Endodermal cell (in vitro differentiated cells): ENCODE measurements around the gene DRP2. TPM values are rescaled to one million over a fixed set of nuclear protein-coding genes. Genes with fewer than 3 reads are reported as not detected.

ENCODE experiments used
- DNase-seq: peaks from one replicate; pipeline ENCODE4 v3.0.0-alpha.2; 2017
- H3K27ac ChIP-seq: 2 replicates; pipeline ENCODE4 v1.5.1; 2013; ENCODE audit warnings: mild to moderate bottlenecking, low read depth, low read length, moderate library complexity
- H3K27me3 ChIP-seq: 2 replicates; pipeline ENCODE4 v1.6.1; 2013; ENCODE audit warnings: mild to moderate bottlenecking, low read length, moderate library complexity; ENCODE audit not compliant: insufficient read depth, control insufficient read depth, poor library complexity, severe bottlenecking
- H3K36me3 ChIP-seq: 2 replicates; pipeline ENCODE4 v1.7.0; 2013; ENCODE audit warnings: mild to moderate bottlenecking, low read length, moderate library complexity; ENCODE audit not compliant: control insufficient read depth, insufficient read depth
- H3K4me1 ChIP-seq: one replicate; pipeline ENCODE4 v1.7.0; 2013; ENCODE audit warnings: low read length; ENCODE audit not compliant: control insufficient read depth, insufficient read depth
- H3K4me3 ChIP-seq: 2 replicates; pipeline ENCODE4 v1.5.1; 2013; ENCODE audit warnings: mild to moderate bottlenecking, low read length, moderate library complexity
- H3K9ac ChIP-seq: 2 replicates; pipeline ENCODE4 v1.6.1; 2013; ENCODE audit warnings: mild to moderate bottlenecking, low read length, moderate library complexity; ENCODE audit not compliant: poor library complexity, severe bottlenecking; ENCODE audit errors: extremely low read depth
- H3K9me3 ChIP-seq: 2 replicates; pipeline ENCODE4 v1.6.1; 2013; ENCODE audit warnings: mild to moderate bottlenecking, low read length, moderate library complexity; ENCODE audit not compliant: control insufficient read depth
- H3K27ac Mint-ChIP-seq: 2 replicates; pipeline ENCODE4 v1.8.0; 2020; ENCODE audit warnings: mixed read lengths
- H3K27me3 Mint-ChIP-seq: 2 replicates; pipeline ENCODE4 v1.8.0; 2021; ENCODE audit warnings: mild to moderate bottlenecking, mixed read lengths; ENCODE audit not compliant: insufficient read depth
- H3K36me3 Mint-ChIP-seq: 2 replicates; pipeline ENCODE4 v1.8.0; 2020; ENCODE audit warnings: low read depth, mixed read lengths
- H3K4me1 Mint-ChIP-seq: 2 replicates; pipeline ENCODE4 v1.8.0; 2020; ENCODE audit warnings: mixed read lengths
- H3K4me3 Mint-ChIP-seq: 2 replicates; pipeline ENCODE4 v1.8.0; 2020; ENCODE audit warnings: mild to moderate bottlenecking, moderate library complexity, mixed read lengths
- H3K9me3 Mint-ChIP-seq: 2 replicates; pipeline ENCODE4 v1.8.0; 2020; ENCODE audit warnings: mild to moderate bottlenecking, mixed read lengths
- WGBS, 2 experiments: methylation state at CpG; one replicate each; pipeline versions ENCODE4 v1.1.5 to v1.1.7; 2013; ENCODE audit warnings: missing lambda C conversion rate in 2 of 2, mixed read lengths in 1 of 2; ENCODE audit not compliant: insufficient coverage in 1 of 2, insufficient read length in 1 of 2; 5-methylcytosine and 5-hydroxymethylcytosine counted together
- total RNA-seq, 2 donors: library from RNA; stranded (reverse); fragmentation: NEBNext Ultra II Directional in 1 of 2; extraction: Animal tissue kit (Norgen Biotek cat#: 25700) in 1 of 2; gene quantifications; 2 replicates in 1 of 2; 3 replicates in 1 of 2; pipeline ENCODE4 v1.2.1, GENCODE V29; 2021
- TF ChIP-seq, protein P1 (sequence below): fragments of 200-600 bp; sonication (generic); conservative IDR thresholded peaks from 2 replicates; pipeline ENCODE4 v1.5.0; 2021; ENCODE audit warnings: antibody characterized with exemption, mild to moderate bottlenecking

DRP2 gene
- total RNA-seq, 2 donors from 2014 or later, result 0.15 to 0.91 TPM

DNA sequence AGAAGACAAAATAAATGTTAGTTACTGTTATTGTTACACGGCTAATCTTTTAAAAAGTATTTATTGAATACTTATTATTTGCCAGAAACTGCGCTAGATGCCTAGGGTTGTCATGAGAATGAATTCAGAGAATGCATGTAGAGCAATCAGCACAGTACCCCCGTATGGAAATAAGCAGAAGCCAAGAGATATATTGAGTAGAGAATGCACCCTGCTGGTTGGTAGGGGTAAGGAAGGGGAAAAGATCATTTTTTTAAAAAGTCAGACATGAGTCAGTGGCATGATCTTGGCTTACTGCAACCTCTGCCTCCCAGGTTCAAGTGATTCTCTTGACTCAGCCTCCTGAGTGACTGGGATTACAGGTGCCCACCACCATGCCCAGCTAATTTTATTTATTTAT is 13.1 kb upstream of the DRP2 start:
- Histone ChIP-seq H3K27me3 (no peaks in the 10 kb centered on the region), H3K4me1 (no peaks in the 10 kb centered on the region), H3K27ac (no peak overlapping the region), H3K9me3 (no peaks in the 10 kb centered on the region), H3K4me3 (no peak overlapping the region), H3K36me3 (no peaks in the 10 kb centered on the region), H3K9ac (no peak overlapping the region)
- Mint-ChIP-seq H3K27ac (no peak overlapping the region), H3K4me3 (no peak overlapping the region), H3K4me1 (no peaks in the 10 kb centered on the region), H3K9me3 (peaks cover 45% of the 10 kb centered on the region), H3K27me3 (no peaks in the 10 kb centered on the region), H3K36me3 (no peaks in the 10 kb centered on the region)
- 54% methylated on average over 2 of the region's 3 CpGs; no CpG with 5 or more reads in 1 of the 2 experiments for WGBS, 2 experiments
- TF ChIP-seq, protein P1, sequence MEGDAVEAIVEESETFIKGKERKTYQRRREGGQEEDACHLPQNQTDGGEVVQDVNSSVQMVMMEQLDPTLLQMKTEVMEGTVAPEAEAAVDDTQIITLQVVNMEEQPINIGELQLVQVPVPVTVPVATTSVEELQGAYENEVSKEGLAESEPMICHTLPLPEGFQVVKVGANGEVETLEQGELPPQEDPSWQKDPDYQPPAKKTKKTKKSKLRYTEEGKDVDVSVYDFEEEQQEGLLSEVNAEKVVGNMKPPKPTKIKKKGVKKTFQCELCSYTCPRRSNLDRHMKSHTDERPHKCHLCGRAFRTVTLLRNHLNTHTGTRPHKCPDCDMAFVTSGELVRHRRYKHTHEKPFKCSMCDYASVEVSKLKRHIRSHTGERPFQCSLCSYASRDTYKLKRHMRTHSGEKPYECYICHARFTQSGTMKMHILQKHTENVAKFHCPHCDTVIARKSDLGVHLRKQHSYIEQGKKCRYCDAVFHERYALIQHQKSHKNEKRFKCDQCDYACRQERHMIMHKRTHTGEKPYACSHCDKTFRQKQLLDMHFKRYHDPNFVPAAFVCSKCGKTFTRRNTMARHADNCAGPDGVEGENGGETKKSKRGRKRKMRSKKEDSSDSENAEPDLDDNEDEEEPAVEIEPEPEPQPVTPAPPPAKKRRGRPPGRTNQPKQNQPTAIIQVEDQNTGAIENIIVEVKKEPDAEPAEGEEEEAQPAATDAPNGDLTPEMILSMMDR, result peak; percentile 64
- DNase-seq, result no peak

DNA sequence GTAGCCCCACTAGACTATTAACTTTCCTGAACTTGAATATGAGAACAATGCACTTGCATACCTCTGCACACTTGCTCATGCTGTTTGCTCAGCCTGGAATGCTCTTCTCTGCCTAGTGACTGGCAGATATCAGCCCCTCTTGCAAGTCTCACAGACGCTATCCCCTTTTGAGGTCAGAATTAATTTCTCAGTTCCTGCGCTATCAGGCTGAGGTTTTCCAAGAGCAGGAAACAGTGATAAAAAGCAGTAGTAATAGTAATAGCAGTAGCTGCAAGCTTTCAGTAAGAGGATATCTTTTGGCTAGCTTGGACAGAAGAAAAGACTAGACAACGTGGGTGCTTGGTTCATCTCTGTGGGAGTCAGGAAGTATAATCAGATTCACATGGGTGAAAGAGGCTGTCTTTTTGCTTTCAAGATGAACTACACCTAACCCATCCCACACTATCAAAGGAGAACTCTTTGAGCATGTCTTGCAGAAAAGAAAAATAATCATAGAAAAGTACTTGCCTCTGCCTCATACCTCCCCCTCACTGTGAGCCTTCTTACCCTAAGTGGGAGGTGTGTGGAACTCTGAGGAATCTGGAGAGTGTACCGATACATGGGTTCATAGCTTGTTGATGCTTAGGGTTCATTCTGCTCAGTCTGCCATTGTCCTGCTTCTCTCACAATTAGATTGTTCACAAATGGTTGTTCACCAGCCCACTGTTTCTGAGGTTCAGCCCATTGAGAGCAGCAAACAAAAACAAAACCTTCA is 11.3 kb upstream of the DRP2 start:
- no peaks in the 10 kb centered on the region for H3K36me3 Mint-ChIP-seq
- Histone ChIP-seq H3K9me3 (no peaks in the 10 kb centered on the region), H3K4me3 (no peak overlapping the region), H3K9ac (no peak overlapping the region), H3K36me3 (no peaks in the 10 kb centered on the region), H3K27ac (peak overlapping the region; percentile 3), H3K4me1 (no peaks in the 10 kb centered on the region), H3K27me3 (no peaks in the 10 kb centered on the region)
- no peaks in the 10 kb centered on the region for H3K27me3 Mint-ChIP-seq
- 0 to 60% methylated on average over 1 to 3 of the region's 4 CpGs for WGBS, 2 experiments
- DNase-seq, result no peak
- H3K4me1 Mint-ChIP-seq, result no peaks in the 10 kb centered on the region
- H3K9me3 Mint-ChIP-seq, result peaks cover 44% of the 10 kb centered on the region
- TF ChIP-seq, protein P1, result no peak
- no peak overlapping the region for H3K4me3 Mint-ChIP-seq
- no peak overlapping the region for H3K27ac Mint-ChIP-seq

DNA sequence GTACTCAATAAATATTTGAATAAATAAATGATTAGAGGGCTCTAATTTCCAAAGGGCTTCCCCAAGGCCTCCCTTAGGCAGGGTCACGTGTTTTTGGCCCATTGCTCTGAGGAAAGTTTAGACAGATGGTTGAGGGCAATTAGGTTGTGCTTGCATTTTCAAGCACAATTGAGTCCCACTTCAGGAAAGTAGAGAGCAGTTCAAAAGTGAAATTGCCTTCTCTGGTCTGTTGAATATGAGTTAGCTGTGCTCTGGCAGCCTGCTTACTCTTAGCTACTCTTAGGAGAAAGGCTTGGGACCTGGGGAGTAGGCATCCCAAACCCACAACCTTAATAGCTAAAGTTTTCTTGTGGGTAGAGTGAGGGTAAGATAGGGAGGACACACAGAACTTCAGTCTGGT is 9.0 kb upstream of the DRP2 start:
- H3K27me3 Mint-ChIP-seq, result no peaks in the 10 kb centered on the region
- Histone ChIP-seq H3K36me3 (no peaks in the 10 kb centered on the region), H3K27ac (no peak overlapping the region), H3K9ac (no peak overlapping the region), H3K4me3 (no peak overlapping the region), H3K4me1 (no peaks in the 10 kb centered on the region), H3K9me3 (no peaks in the 10 kb centered on the region), H3K27me3 (no peaks in the 10 kb centered on the region)
- 80% methylated on average over 1 of the region's 1 CpG; no CpG with 5 or more reads in 1 of the 2 experiments for WGBS, 2 experiments
- DNase-seq, result no peak
- peaks cover 45% of the 10 kb centered on the region for H3K9me3 Mint-ChIP-seq
- TF ChIP-seq, protein P1, result no peak
- no peaks in the 10 kb centered on the region for H3K36me3 Mint-ChIP-seq
- no peaks in the 10 kb centered on the region for H3K4me1 Mint-ChIP-seq
- H3K27ac Mint-ChIP-seq, result no peak overlapping the region
- H3K4me3 Mint-ChIP-seq, result no peak overlapping the region
